22Rv1 (cell line): Measurements from ENCODE around the gene ZYG11B.

Experiments used
- CTCF ChIP-seq: fragments of 450-650 bp; IDR thresholded peaks from 2 replicates; pipeline ENCODE4 v1.5.1; 2017; ENCODE audit warnings: mild to moderate bottlenecking
- ZFX ChIP-seq: fragments of 450-650 bp; IDR thresholded peaks from 2 replicates; pipeline ENCODE4 v1.6.1; 2017; ENCODE audit warnings: antibody characterized with exemption, borderline replicate concordance

- TF ChIP-seq CTCF, result no peak
- no peak for TF ChIP-seq ZFX
These were observed 25.6 kb downstream of the ZYG11B start for GRCh38 chr1:52751589-52752483.
